ENCODE results near the gene SYTL3. TPM values are rescaled to one million over a fixed set of nuclear protein-coding genes. Genes with fewer than 3 reads are reported as not detected.
"Not testable (repeated sequence)": the region's sequence is repeated elsewhere in the genome, so short reads cannot be mapped to it uniquely, and the experiment has no call there.

SYTL3 gene
- total RNA-seq, 6 donors from 2014 or later: 10.3 to 28.3 (median 20.0) TPM

GRCh38 chr6:158669145-158670035 lies 19.5 kb downstream of the SYTL3 start:
- H3K9me3 ChIP-seq: no peaks in the 10 kb centered on the region
- peak overlapping the region in 2 of 4 donors; percentile 85 to 87 for H3K27ac ChIP-seq
- H3K4me1 ChIP-seq: peaks cover 13 to 40% (median 28%) of the 10 kb centered on the region in 4 donors
- no peaks in the 10 kb centered on the region for H3K27me3 ChIP-seq
- TF ChIP-seq POLR2A (IDR thresholded peaks at IDR 0.05) (no peak), POLR2AphosphoS5 (IDR thresholded peaks at IDR 0.05) (no peak), EP300 (IDR thresholded peaks at IDR 0.05) (no peak), CTCF (IDR thresholded peaks at IDR 0.05) (no peak)
- ATAC-seq (ENCODE audit: low FRiP score in 2 of 2) (no peak), DNase-seq (no peak)
- no peaks in the 10 kb centered on the region for H3K36me3 ChIP-seq
- WGBS, 2 donors: 69 to 73% methylated on average over 7 of the region's 7 CpGs
- H3K4me3 ChIP-seq: no peak overlapping the region

GRCh38 chr6:158672119-158672518 lies 22.3 kb downstream of the SYTL3 start:
- not testable (repeated sequence) for ATAC-seq (ENCODE audit: low FRiP score in 2 of 2); H3K4me3 ChIP-seq; H3K9me3 ChIP-seq; H3K27ac ChIP-seq; DNase-seq; H3K36me3 ChIP-seq; H3K27me3 ChIP-seq
- peaks cover 9 to 26% (median 17%) of the 10 kb centered on the region in 4 donors for H3K4me1 ChIP-seq
- WGBS, 2 donors: 84 to 91% methylated on average over 8 of the region's 8 CpGs

GRCh38 chr6:158672726-158673125 lies 22.9 kb downstream of the SYTL3 start:
- peaks cover 8 to 20% (median 12%) of the 10 kb centered on the region in 4 donors for H3K4me1 ChIP-seq
- H3K9me3 ChIP-seq: no peaks in the 10 kb centered on the region
- DNase-seq (no peak), ATAC-seq (ENCODE audit: low FRiP score in 2 of 2) (no peak)
- TF ChIP-seq POLR2A (IDR thresholded peaks at IDR 0.05): no peak
- no peak for TF ChIP-seq CTCF (IDR thresholded peaks at IDR 0.05)
- TF ChIP-seq EP300 (IDR thresholded peaks at IDR 0.05): no peak
- TF ChIP-seq POLR2AphosphoS5 (IDR thresholded peaks at IDR 0.05): no peak
- no peaks in the 10 kb centered on the region for H3K27me3 ChIP-seq
- no peak overlapping the region for H3K27ac ChIP-seq
- WGBS, 2 donors: 89 to 90% methylated on average over 6 of the region's 6 CpGs
- H3K4me3 ChIP-seq: no peak overlapping the region
- H3K36me3 ChIP-seq: no peaks in the 10 kb centered on the region

GRCh38 chr6:158674342-158675131 lies 24.7 kb downstream of the SYTL3 start:
- DNase-seq (no peak), ATAC-seq (ENCODE audit: low FRiP score in 2 of 2) (no peak)
- H3K4me3 ChIP-seq: no peak overlapping the region
- no peaks in the 10 kb centered on the region for H3K9me3 ChIP-seq
- H3K27ac ChIP-seq: no peak overlapping the region
- no peaks in the 10 kb centered on the region for H3K27me3 ChIP-seq
- peaks cover 0 to 4% (median under 1%) of the 10 kb centered on the region in 4 donors for H3K4me1 ChIP-seq
- TF ChIP-seq POLR2AphosphoS5 (IDR thresholded peaks at IDR 0.05): no peak
- no peaks in the 10 kb centered on the region for H3K36me3 ChIP-seq
- 90 to 96% methylated on average over 14 of the region's 14 CpGs for WGBS, 2 donors

GRCh38 chr6:158677094-158677493 lies 27.2 kb downstream of the SYTL3 start:
- H3K4me1 ChIP-seq; ATAC-seq (ENCODE audit: low FRiP score in 2 of 2); H3K27me3 ChIP-seq; H3K9me3 ChIP-seq; H3K4me3 ChIP-seq; H3K36me3 ChIP-seq; H3K27ac ChIP-seq; DNase-seq: not testable (repeated sequence)
- 98 to 100% methylated on average over 3 of the region's 3 CpGs for WGBS, 2 donors

- DNase-seq (no peak), ATAC-seq (ENCODE audit: low FRiP score in 2 of 2) (no peak)
- no peaks in the 10 kb centered on the region for H3K4me1 ChIP-seq
- no peak overlapping the region for H3K4me3 ChIP-seq
- H3K9me3 ChIP-seq: no peaks in the 10 kb centered on the region
- H3K27me3 ChIP-seq: no peaks in the 10 kb centered on the region
- H3K27ac ChIP-seq: no peak overlapping the region
- no peak for TF ChIP-seq POLR2A (IDR thresholded peaks at IDR 0.05)
- no peak for TF ChIP-seq CTCF (IDR thresholded peaks at IDR 0.05)
- no peak for TF ChIP-seq EP300 (IDR thresholded peaks at IDR 0.05)
- TF ChIP-seq POLR2AphosphoS5 (IDR thresholded peaks at IDR 0.05): no peak
- no peaks in the 10 kb centered on the region for H3K36me3 ChIP-seq
- WGBS, 2 donors: 93 to 94% methylated on average over 10 to 11 of the region's 11 CpGs
Measured at GRCh38 chr6:158677906-158678578, 28.2 kb downstream of the SYTL3 start.

Data from upper lobe of left lung (tissue), 6 donors.